NCI-H1105 (cell line): ENCODE results near the gene PNPLA2.

Experiments used
- DNase-seq: peaks from one replicate; lab custom pipeline; 2025; lab: John Stamatoyannopoulos, UW

PNPLA2 gene

GRCh38 chr11:798093-798713, 20.5 kb upstream of the PNPLA2 start, which contains the start of gene SLC25A22:
Gene SLC25A22 (minus strand): TSS chr11:798281. CDS start chr11:795006, 3,275 bp downstream.
- peak; percentile 75 for DNase-seq

GRCh38 chr11:799641-800316, 18.9 kb upstream of the PNPLA2 start:
- no peak for DNase-seq

DNA sequence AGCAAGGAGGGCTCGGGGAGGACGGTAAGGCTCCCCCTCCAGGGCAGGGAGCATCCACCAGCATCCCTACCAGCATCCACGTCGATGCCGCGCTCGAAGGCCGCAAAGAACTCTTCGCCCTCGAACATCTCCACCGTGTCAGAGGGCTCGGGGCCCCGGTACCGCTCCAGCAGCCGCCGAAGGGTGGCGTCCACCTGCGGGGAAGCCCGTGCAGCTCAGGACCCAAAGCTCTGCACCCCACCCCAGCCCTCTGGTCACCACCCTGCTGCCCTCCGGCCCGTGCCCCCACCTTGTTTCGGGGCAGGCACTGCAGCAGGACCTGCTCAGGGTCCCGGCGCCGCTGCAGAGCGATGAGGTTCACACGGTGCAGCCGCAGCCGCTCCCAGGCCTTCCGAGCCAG, 18.2 kb upstream of the PNPLA2 start:
- no peak for DNase-seq

DNA sequence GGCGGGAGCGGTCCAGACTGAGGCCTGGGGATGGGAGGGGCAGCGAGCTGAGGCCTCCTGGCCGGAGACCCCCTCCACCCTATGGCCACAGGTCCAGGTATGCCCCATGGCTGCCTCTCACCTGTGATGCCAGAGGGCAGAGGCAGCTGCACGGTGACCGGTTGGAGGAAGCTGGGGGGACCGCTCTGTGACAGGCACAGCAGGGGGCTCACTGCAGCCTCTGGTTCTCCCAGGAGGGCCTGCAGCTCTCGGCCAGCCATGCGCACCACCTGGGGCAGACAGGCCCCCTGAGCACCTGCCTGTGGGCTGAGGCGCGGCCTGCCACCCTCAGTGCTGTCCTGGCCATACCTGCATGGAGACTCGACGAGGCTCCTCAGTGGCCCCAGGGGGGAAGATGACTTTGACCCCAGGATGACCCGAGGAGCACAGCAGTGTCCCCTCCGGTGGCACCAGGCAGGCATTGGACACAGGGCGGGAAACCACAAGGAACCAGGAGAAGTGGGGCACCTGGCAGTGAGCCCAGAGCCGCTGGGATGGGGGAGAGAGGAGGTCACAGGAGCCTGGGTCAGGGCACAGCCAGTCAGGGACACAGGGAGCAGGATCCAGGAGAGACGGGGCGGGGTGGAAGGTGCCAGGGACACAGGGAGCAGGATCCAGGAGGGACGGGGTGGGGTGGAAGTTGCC, 17.5 kb upstream of the PNPLA2 start:
- no peak for DNase-seq

- no peak for DNase-seq
These were observed 16.6 kb upstream of the PNPLA2 start for GRCh38 chr11:802018-802617.

- no peak for DNase-seq
These were observed 15.8 kb upstream of the PNPLA2 start for GRCh38 chr11:802693-803466.

- DNase-seq, result no peak
These were observed 15.3 kb upstream of the PNPLA2 start for GRCh38 chr11:803467-803742.

DNA sequence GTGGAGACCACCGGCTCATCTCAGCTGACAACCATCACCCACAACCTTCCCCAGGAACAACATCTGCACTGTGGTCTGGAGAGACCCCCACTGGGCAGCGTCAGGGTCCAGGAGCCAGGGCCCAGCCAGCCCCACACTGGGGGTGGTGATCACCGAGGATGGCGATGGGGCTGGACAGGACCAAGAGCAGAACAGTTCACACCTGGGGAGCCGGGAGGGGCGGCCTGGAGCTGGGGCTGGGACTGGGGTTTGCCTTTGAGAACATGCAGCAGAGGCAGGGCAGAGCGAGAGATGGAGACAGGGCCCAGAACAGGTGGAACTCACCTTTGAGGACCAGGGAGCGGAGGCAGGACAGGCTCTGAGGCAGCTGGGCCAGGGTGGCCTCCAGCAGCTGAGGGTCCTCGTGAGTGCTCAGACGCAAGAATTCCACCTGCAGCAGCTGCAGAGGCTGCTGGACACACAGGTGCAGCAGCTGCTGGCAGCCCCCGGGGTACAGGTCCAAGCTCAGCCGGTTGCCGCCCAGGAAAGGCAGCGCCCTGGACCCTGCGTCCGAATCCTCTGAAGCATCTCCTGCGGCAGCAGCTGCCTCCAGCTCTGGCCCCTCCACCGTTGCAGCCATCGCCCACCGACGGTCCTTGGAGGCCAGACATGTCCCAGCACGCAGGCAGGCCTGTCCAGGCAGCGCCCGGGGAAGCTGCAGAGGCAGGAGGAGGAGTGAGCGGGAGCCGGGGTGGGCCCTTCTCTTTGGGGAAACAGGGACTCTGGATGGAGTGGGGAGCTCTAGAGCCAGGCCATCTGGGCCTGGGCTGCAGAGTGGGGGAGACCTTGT, 14.7 kb upstream of the PNPLA2 start:
- peak; percentile 87 for DNase-seq

DNA sequence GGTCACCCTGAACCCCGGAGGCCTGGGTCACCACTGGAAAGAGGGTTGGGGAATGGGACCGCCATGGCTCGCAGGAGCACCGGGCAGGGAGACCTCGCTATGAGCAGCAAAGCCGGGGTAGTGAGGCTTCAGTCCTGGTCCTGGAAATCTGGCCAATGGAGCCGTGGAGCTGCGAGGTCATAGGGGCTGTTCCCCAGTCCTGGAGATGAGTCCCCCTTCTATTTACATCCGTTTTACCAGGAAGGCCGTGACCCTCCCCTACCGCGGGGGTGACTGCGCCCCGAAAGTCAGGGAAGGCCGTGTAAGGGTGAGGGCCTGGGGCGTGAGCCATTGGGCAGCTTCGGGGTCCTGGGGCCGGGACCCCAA, 14.1 kb upstream of the PNPLA2 start:
- peak; percentile 37 for DNase-seq

DNA sequence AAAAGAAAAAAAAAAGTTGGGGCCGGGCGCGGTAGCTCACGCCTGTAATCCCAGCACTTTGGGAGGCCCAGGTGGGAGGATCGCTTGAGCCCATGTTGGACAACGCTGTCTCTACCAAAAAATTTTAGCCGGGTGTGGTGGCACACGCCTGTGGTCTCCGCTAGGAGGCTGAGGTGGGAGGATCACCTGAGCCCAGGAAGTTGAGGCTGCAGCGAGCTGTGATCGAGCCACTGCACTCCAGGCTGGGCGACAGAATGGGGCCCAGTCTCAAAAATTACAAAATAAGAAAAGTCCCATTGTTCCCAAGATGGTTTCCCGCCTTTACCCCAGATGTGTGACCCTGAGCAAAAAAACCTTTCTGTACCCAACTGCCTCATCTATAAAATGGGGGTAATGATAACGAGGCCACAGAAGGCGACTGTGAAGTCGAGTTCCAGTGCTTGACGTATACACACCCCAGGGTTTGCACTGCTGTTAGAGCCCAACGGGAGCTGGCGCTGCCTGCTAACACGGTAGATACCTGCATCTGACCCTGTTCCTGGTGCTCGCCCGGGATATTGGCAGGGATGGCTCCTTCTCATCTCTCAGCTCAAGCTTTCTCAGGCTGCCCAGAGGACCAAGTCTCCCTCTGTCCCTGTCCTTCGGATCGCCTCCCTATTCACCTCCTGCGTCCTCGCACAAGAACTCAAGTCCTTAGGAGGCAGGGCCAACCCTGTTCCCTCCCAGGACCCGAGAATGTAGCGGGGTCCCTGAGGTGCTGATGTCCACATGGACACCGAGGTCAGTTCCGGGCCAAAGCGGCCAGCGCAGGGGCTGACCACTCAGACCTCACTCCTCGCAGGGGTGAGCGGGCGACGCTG, 10.1 kb upstream of the PNPLA2 start:
- DNase-seq, result no peak

GRCh38 chr11:809287-810039, 9.3 kb upstream of the PNPLA2 start, which contains the start of gene RPLP2:
Gene RPLP2 (plus strand): TSS chr11:809967. CDS start chr11:810235, 268 bp downstream.
- DNase-seq, result peak; percentile 96

GRCh38 chr11:810040-810567, 8.6 kb upstream of the PNPLA2 start:
- no peak for DNase-seq

DNA sequence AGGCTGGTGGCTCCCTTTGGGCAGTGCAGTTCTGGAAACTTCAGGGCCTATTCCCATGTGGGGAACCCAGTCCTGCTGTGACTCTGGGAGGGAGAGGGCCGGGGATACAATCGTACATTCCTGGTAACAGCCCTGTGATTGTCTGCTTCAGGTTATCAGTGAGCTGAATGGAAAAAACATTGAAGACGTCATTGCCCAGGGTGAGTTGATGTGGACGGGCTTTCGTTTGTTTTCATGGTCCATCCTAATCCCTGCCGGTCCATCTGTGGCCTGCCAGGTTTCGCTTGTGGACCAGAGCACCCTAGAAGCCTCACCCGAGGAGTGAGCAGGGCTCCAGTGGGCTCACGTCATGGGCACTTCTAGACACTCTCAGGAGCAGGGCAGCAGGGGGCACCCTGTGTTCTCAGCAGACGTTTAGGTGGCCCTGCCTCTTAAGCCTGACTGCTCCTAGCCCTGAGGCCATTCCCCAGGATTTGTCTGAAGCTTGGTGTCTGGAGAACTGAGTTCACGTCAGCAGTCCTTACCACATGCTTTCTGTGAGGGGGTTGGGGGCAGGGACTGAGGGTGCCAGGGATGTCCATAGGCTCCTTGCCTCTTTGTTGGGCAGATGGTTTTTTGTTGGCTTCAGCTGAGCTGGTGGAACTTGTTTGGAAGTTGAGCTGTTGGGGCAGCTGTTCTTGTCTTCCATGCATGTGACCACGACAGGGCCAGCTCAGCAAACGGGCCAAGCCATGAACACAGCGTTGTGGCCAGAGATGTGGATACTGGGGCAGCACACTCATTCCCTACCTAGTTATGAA, 7.1 kb upstream of the PNPLA2 start:
- DNase-seq, result no peak

DNA sequence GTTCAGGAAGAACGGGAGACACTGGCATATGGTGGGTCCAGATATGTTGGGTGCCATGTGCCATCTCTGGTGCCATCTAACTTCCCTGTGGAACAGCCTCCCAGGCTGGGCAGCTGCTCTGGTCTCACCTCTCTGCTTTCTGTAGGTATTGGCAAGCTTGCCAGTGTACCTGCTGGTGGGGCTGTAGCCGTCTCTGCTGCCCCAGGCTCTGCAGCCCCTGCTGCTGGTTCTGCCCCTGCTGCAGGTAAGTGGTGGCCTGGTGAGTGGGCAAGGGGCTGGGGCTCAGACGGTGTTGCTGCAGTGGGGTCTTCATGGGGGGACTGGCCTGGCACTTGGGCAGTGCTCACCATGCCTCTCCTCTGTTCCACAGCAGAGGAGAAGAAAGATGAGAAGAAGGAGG, 6.3 kb upstream of the PNPLA2 start:
- DNase-seq, result no peak

GRCh38 chr11:813072-813455, 5.7 kb upstream of the PNPLA2 start:
- no peak for DNase-seq

- no peak for DNase-seq
These were observed 5.1 kb upstream of the PNPLA2 start for GRCh38 chr11:813456-814096.

DNA sequence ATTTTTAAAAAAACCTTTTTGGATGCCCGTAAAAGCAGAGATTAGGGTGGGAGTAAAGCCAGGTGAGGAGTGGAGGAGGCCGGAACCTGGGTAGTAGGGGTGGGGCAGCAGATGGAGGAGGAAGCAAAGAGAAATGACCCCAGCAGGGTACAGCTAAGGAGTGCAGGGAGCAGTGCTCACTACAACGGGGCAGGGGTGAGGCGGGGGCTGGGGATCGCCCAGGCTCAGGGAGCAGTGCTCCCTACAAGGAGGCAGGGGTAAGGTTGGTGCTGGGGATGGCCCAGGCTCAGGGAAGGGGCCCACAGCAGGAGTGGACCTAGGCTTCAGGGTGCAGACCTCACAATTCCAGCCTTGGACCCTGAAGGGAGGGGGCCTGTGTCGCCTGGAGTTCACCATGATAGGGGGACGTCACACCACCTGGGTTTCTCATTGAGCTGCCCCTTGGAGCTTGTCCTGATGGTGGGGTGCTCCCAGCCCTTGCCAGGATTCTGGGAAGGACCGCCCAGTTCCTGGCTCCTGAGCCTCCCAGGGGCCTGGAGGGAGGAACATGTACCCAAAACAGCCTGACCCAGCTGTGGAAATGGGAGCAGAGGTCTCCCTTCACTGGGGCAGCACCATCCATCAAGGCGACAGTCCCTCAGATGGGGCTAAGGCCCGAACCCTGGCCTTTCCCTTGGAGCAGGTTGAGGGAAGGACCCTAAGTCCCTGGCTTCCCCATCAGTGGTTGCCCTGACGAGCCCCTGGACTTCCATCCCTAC, 2.9 kb upstream of the PNPLA2 start:
- DNase-seq, result no peak
